LNCAP (cell line): ENCODE measurements around the gene ZNF438.

Experiments
- TF ChIP-seq, protein P1 (sequence below): fragments of 450-650 bp; IDR thresholded peaks from 2 replicates; pipeline ENCODE4 v1.5.1; 2017; ENCODE audit warnings: mild to moderate bottlenecking

ZNF438 gene

DNA sequence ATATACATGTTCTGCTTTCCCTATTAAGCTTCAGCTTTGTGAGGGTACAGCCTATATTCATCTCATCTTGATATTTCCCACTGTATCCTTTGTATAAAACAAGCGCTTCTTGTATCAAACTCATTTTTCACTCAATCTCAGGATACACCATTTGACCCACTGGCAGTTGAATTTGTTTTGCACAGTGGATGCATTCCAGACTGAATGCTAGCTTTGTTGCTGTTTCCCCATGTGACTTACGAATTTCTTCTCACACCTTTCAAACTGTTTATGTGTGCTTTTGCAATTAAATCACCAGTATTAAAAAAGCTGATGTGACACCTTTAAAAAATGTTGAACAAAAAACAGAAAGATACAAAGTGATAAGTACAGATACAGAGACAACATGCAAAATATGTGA is 180.9 kb downstream of the ZNF438 start:
- TF ChIP-seq, protein P1, sequence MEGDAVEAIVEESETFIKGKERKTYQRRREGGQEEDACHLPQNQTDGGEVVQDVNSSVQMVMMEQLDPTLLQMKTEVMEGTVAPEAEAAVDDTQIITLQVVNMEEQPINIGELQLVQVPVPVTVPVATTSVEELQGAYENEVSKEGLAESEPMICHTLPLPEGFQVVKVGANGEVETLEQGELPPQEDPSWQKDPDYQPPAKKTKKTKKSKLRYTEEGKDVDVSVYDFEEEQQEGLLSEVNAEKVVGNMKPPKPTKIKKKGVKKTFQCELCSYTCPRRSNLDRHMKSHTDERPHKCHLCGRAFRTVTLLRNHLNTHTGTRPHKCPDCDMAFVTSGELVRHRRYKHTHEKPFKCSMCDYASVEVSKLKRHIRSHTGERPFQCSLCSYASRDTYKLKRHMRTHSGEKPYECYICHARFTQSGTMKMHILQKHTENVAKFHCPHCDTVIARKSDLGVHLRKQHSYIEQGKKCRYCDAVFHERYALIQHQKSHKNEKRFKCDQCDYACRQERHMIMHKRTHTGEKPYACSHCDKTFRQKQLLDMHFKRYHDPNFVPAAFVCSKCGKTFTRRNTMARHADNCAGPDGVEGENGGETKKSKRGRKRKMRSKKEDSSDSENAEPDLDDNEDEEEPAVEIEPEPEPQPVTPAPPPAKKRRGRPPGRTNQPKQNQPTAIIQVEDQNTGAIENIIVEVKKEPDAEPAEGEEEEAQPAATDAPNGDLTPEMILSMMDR: no peak

DNA sequence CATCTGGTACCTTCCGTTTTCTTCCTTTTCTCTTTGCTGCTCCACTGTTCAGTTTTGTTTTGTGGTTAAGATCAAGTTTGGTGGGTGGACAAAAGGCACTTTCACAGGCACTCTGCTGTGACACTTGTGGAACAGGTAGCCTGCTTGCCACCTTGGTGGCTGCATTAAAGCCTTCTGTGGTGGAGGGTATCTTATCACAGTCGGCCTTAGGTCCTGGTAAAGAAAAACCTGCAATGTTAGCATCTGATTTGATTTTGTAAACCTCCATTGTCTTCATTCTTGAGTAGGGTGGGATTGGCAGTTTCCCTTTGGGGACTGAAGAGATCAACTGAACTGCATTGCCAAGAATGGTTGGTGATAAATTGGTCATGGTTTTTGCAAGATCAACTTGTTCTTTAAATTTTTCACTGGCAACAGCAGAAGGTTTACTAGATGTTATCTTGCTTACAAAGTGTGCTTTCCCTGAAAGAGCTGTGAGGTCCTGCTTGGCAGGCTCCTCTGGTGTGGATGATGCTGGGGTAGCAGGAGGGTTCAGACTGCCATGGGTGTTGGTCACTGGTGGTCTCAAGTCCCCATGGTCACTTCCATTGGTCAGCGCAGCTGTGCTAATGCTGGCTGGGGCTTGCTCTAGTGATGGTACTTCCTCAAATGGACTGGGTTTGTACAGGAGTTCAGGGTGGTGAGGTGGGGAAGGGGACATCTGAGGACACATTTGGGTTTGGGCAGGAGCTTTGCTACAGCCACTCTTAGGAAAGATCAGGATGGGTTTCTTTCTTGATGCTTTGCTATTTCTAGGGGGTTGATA is 182.2 kb downstream of the ZNF438 start:
- TF ChIP-seq, protein P1: no peak

GRCh38 chr10:30848396-30849032 is 183.2 kb downstream of the ZNF438 start:
- TF ChIP-seq, protein P1: no peak

DNA sequence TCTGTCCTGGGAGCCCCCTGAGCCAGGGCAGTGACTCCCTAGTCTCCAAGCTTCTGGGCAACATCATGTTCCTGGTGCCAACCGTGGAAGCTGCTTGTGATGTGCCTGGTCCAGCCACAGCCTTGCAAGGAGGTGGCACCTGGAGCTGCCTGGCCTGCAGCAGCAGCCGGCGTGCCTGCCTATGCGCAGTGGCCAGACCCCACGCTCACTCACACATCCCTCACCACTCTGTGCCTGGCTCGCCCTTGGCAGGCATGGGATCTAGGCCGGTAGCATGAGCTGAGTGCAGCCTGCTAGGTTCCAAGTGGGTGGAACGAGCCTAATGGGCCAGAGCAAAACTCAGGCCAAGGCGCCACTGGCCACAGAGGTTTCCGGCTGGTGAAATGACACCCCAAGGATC is 184.0 kb downstream of the ZNF438 start:
- TF ChIP-seq, protein P1: no peak

- TF ChIP-seq, protein P1: no peak
Observed at GRCh38 chr10:30847199-30847598, 184.5 kb downstream of the ZNF438 start.

GRCh38 chr10:30846710-30847109 is 185.0 kb downstream of the ZNF438 start:
- TF ChIP-seq, protein P1: no peak

DNA sequence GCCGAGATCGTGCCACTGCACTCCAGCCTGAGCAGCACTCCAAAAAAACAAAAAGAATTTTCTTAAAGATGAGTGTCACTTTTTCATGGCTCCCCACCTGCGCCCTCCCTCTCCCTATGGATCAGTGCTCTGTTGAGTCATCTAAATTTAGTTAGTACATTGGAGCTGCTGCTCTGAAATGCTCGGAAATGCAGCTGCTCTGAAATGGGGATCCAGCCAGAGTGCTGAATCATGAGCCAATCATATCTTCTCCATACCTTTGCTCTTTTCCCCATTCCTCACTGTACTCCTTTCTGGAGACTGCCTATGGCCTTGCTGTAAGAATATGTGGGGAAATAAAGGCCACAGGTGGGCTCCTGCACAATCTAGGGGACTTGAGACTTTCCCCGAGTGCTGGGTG is 188.8 kb downstream of the ZNF438 start:
- TF ChIP-seq, protein P1: no peak
